Ovary (tissue), 9 donors: ENCODE measurements around the gene PRSS21. TPM values are rescaled to one million over a fixed set of nuclear protein-coding genes. Genes with fewer than 3 reads are reported as not detected.

Source experiments
- DNase-seq, 5 donors: peaks; one replicate each; pipeline ENCODE4 v3.0.0-alpha.2; 2019 to 2020
- H3K27ac ChIP-seq, 2 donors: fragments of 200-600 bp; one replicate each; pipeline versions ENCODE4 v1.5.1 to v1.8.0; 2019 to 2022
- H3K27me3 ChIP-seq: fragments of 200-600 bp; one replicate; pipeline ENCODE4 v1.8.0; 2022
- H3K36me3 ChIP-seq: fragments of 200-600 bp; sonication (generic); one replicate; pipeline ENCODE4 v1.5.1; 2019
- H3K4me1 ChIP-seq: one replicate; pipeline ENCODE4 v1.8.1; 2013; ENCODE audit warnings: mild to moderate bottlenecking, moderate library complexity; ENCODE audit not compliant: insufficient read depth
- H3K4me3 ChIP-seq: fragments of 200-600 bp; sonication (generic); one replicate; pipeline ENCODE4 v1.5.1; 2017
- H3K9me3 ChIP-seq, 2 donors: fragments of 200-600 bp in 1 of 2; sonication (generic) in 1 of 2; one replicate each; pipeline versions ENCODE4 v1.5.1 to v1.8.1; 2013 to 2019; ENCODE audit warnings: mild to moderate bottlenecking in 1 of 2, moderate library complexity in 1 of 2
- CTCF ChIP-seq, 3 donors: fragments of 450-650 bp in 2 of 3; fragments of 200-600 bp in 1 of 3; IDR thresholded peaks; one replicate each; pipeline versions ENCODE4 v1.5.1 to v1.8.0; 2016 to 2022; ENCODE audit warnings: antibody characterized with exemption in 3 of 3, mild to moderate bottlenecking in 1 of 3
- EP300 ChIP-seq: sonication (generic); formaldehyde crosslinking; IDR thresholded peaks from one replicate; pipeline ENCODE4 v1.6.1; 2017; ENCODE audit warnings: antibody characterized with exemption
- POLR2A ChIP-seq: fragments of 450-650 bp; IDR thresholded peaks from one replicate; pipeline ENCODE4 v1.6.1; 2017; ENCODE audit warnings: antibody characterized with exemption, mild to moderate bottlenecking, moderate library complexity
- WGBS, 3 donors: extraction: QIAGEN DNeasy Blood & Tissue Kit in 1 of 3; methylation state at CpG; one replicate each; pipeline versions ENCODE4 v1.1.5 to v1.1.7; 2013 to 2017; 5-methylcytosine and 5-hydroxymethylcytosine counted together
- intact Hi-C, 4 donors: fragments of 100-400 bp; cut with DNase I; formaldehyde crosslinking; loops; one replicate each; pipeline versions ENCODE4 v1.11.0 to v1.15.1; 2022 to 2023
- polyA plus RNA-seq, 2 donors: library from polyadenylated mRNA; stranded (reverse); fragments of 200-250 nt in 1 of 2; fragments of 350-450 nt in 1 of 2; fragmentation: Illumina TruSeq in 1 of 2; extraction: RNeasy Lipid Tissue Mini Kit (QIAGEN cat#74804) in 1 of 2; gene quantifications; one replicate each; pipeline ENCODE4 v1.2.3, GENCODE V29; 2013 to 2014
- total RNA-seq, 7 donors: library from RNA; depleted of rRNA in 2 of 7; stranded (reverse); fragments of >200 nt in 2 of 7; fragmentation: NEBNext Ultra II Directional in 3 of 7; extraction: Animal tissue kit (Norgen Biotek cat#: 25700) in 3 of 7; gene quantifications; one replicate each; pipeline versions ENCODE4 v1.1.0 to v1.2.4, GENCODE V29; 2016 to 2023
- donor health status: DM: no; HTN: no; CAD: no; lungs with moderate emphysema.
- donor health status: DM: no; HTN: no; CAD: no.
- donor health status: Bipolar disorder and iron deficiency.
- donor health status: DM: yes; HTN: yes; CAD: no.
- donor health status: DM: no; HTN: no; CAD: no.
- donor health status: DM: yes; HTN: yes; CAD: no.

Gene PRSS21
- total and polyA plus RNA-seq, 9 donors, result 0.53 to 9.3 (median 1.0) TPM; not detected in 4

GRCh38 chr16:2769675-2770056 lies 47.4 kb upstream of the PRSS21 start:
- H3K36me3 ChIP-seq, result no peaks in the 10 kb centered on the region
- intact Hi-C loops, result no loop called here
- DNase-seq, result peak in 1 of 5 donors; percentile 27
- no peaks in the 10 kb centered on the region for H3K4me1 ChIP-seq
- H3K9me3 ChIP-seq, result no peaks in the 10 kb centered on the region
- H3K27ac ChIP-seq, result no peak overlapping the region
- 52 to 58% (median 52%) methylated on average over 14 of the region's 14 CpGs for WGBS, 3 donors
- H3K4me3 ChIP-seq, result no peak overlapping the region
- H3K27me3 ChIP-seq, result no peaks in the 10 kb centered on the region
- no peak for TF ChIP-seq EP300

GRCh38 chr16:2770057-2770951 lies 46.7 kb upstream of the PRSS21 start:
- Histone ChIP-seq H3K36me3 (no peaks in the 10 kb centered on the region), H3K27ac (no peak overlapping the region), H3K4me3 (no peak overlapping the region), H3K9me3 (no peaks in the 10 kb centered on the region), H3K27me3 (no peaks in the 10 kb centered on the region), H3K4me1 (no peaks in the 10 kb centered on the region)
- TF ChIP-seq POLR2A (no peak), EP300 (no peak), CTCF (IDR thresholded peaks at IDR 0.05) (no peak)
- intact Hi-C loops, result no loop called here
- 66 to 74% (median 70%) methylated on average over 32 of the region's 32 CpGs for WGBS, 3 donors
- DNase-seq, result peak in 1 of 5 donors; percentile 18

- Histone ChIP-seq H3K27me3 (no peaks in the 10 kb centered on the region), H3K36me3 (no peaks in the 10 kb centered on the region), H3K4me3 (no peak overlapping the region), H3K27ac (no peak overlapping the region), H3K4me1 (peaks cover 5% of the 10 kb centered on the region), H3K9me3 (no peaks in the 10 kb centered on the region)
- peak in 1 of 5 donors; percentile 17 for DNase-seq
- TF ChIP-seq CTCF (IDR thresholded peaks at IDR 0.05), result no peak
- 56 to 63% (median 60%) methylated on average over 18 of the region's 18 CpGs for WGBS, 3 donors
- intact Hi-C loops, result no loop called here
Measured at GRCh38 chr16:2771496-2772402, 45.3 kb upstream of the PRSS21 start.

- no peaks in the 10 kb centered on the region for H3K27me3 ChIP-seq
- no peak overlapping the region for H3K27ac ChIP-seq
- H3K4me3 ChIP-seq, result no peak overlapping the region
- intact Hi-C loops, result no loop called here
- H3K36me3 ChIP-seq, result no peaks in the 10 kb centered on the region
- peak in 1 of 5 donors; percentile 13 for DNase-seq
- TF ChIP-seq POLR2A (no peak), CTCF (IDR thresholded peaks at IDR 0.05) (no peak), EP300 (no peak)
- H3K9me3 ChIP-seq, result no peaks in the 10 kb centered on the region
- peaks cover 8% of the 10 kb centered on the region for H3K4me1 ChIP-seq
- 60 to 72% (median 69%) methylated on average over 12 of the region's 12 CpGs for WGBS, 3 donors
Measured at GRCh38 chr16:2773188-2773968, 43.7 kb upstream of the PRSS21 start.
